DOHH2 (cell line): ENCODE data around the gene PTCRA.

ENCODE experiments used
- CTCF ChIP-seq: fragments of 200-600 bp; sonication (generic); IDR thresholded peaks from one replicate; pipeline ENCODE4 v1.5.1; 2014; ENCODE audit warnings: antibody characterized with exemption, mild to moderate bottlenecking, low read depth, low read length; ENCODE audit not compliant: poor library complexity, severe bottlenecking
- EZH2phosphoT487 ChIP-seq: fragments of 200-600 bp; sonication (generic); IDR thresholded peaks from 2 replicates; pipeline ENCODE4 v1.6.1; 2017; ENCODE audit warnings: borderline replicate concordance, mild to moderate bottlenecking, antibody characterized with exemption, low read length, moderate library complexity, mixed read lengths

GRCh38 chr6:42962502-42963178 is 46.8 kb downstream of the PTCRA start:
- TF ChIP-seq CTCF, result no peak
- no peak for TF ChIP-seq EZH2phosphoT487
